ENCODE results near the gene CASP4. TPM values are rescaled to one million over a fixed set of nuclear protein-coding genes. Genes with fewer than 3 reads are reported as not detected.

The CASP4 gene
- total and polyA plus RNA-seq, 2 experiments from 2014 or later: 0.78 TPM; not detected in 1

- Histone ChIP-seq H3K27ac (no peak overlapping the region), H3K9me3 (ENCODE audit: low read depth) (no peaks in the 10 kb centered on the region), H3K4me3 (no peak overlapping the region)
Observed at GRCh38 chr11:104916442-104916841, 51.9 kb downstream of the CASP4 start.

GRCh38 chr11:104912102-104912501 lies 56.3 kb downstream of the CASP4 start:
- TF ChIP-seq CTCF (IDR thresholded peaks at IDR 0.05; ENCODE audit: low read depth, low read length): no peak
- no peaks in the 10 kb centered on the region for H3K4me1 ChIP-seq (ENCODE audit: low read depth)
- H3K4me3 ChIP-seq: no peak overlapping the region
- H3K9me3 ChIP-seq (ENCODE audit: low read depth): no peaks in the 10 kb centered on the region
- DNase-seq (ENCODE audit: low read depth in 1 of 2, low spot score in 1 of 2): no peak
- H3K27me3 ChIP-seq: no peaks in the 10 kb centered on the region
- H3K36me3 ChIP-seq: no peaks in the 10 kb centered on the region
- H3K27ac ChIP-seq: no peak overlapping the region

More at GRCh38 chr11:104916442-104916841, 51.9 kb downstream of the CASP4 start:
- no peak for DNase-seq (ENCODE audit: low read depth in 1 of 2, low spot score in 1 of 2)
- TF ChIP-seq CTCF (IDR thresholded peaks at IDR 0.05; ENCODE audit: low read depth, low read length): no peak
- Histone ChIP-seq H3K36me3 (no peaks in the 10 kb centered on the region), H3K4me1 (ENCODE audit: low read depth) (no peaks in the 10 kb centered on the region), H3K27me3 (no peaks in the 10 kb centered on the region)

GRCh38 chr11:104908186-104908531 lies 60.2 kb downstream of the CASP4 start:
- Histone ChIP-seq H3K9me3 (ENCODE audit: low read depth) (no peaks in the 10 kb centered on the region), H3K27me3 (no peaks in the 10 kb centered on the region), H3K36me3 (no peaks in the 10 kb centered on the region), H3K4me3 (no peak overlapping the region), H3K27ac (no peak overlapping the region), H3K4me1 (ENCODE audit: low read depth) (no peaks in the 10 kb centered on the region)
- TF ChIP-seq CTCF (IDR thresholded peaks at IDR 0.05; ENCODE audit: low read depth, low read length): no peak
- no peak for DNase-seq (ENCODE audit: low read depth in 1 of 2, low spot score in 1 of 2)

GRCh38 chr11:104907521-104908185 lies 60.7 kb downstream of the CASP4 start:
- no peak overlapping the region for H3K27ac ChIP-seq
- no peak for DNase-seq (ENCODE audit: low read depth in 1 of 2, low spot score in 1 of 2)

GRCh38 chr11:104905271-104905670 lies 63.1 kb downstream of the CASP4 start:
- no peak overlapping the region for H3K4me3 ChIP-seq
- H3K9me3 ChIP-seq (ENCODE audit: low read depth): no peaks in the 10 kb centered on the region
- no peaks in the 10 kb centered on the region for H3K36me3 ChIP-seq
- no peak overlapping the region for H3K27ac ChIP-seq
- DNase-seq (ENCODE audit: low read depth in 1 of 2, low spot score in 1 of 2): no peak
- no peaks in the 10 kb centered on the region for H3K4me1 ChIP-seq (ENCODE audit: low read depth)
- no peaks in the 10 kb centered on the region for H3K27me3 ChIP-seq
- peak; percentile 7 for TF ChIP-seq CTCF (IDR thresholded peaks at IDR 0.05; ENCODE audit: low read depth, low read length)

More at GRCh38 chr11:104907521-104908185, 60.7 kb downstream of the CASP4 start:
- H3K36me3 ChIP-seq: no peaks in the 10 kb centered on the region
- no peak for TF ChIP-seq CTCF (IDR thresholded peaks at IDR 0.05; ENCODE audit: low read depth, low read length)
- H3K4me1 ChIP-seq (ENCODE audit: low read depth): no peaks in the 10 kb centered on the region
- H3K4me3 ChIP-seq: no peak overlapping the region
- H3K27me3 ChIP-seq: no peaks in the 10 kb centered on the region
- H3K9me3 ChIP-seq (ENCODE audit: low read depth): no peaks in the 10 kb centered on the region

Measured in cardiac muscle cell (in vitro differentiated cells and primary cell).